Measurements from ENCODE around the gene HMGCS2. TPM values are rescaled to one million over a fixed set of nuclear protein-coding genes. Genes with fewer than 3 reads are reported as not detected.
A peak's percentile ranks its signal among the peaks of the same experiment; 100 is the strongest.
"Not testable (repeated sequence)": the region's sequence is repeated elsewhere in the genome, so short reads cannot be mapped to it uniquely, and the experiment has no call there.

Gene HMGCS2
- total and polyA plus RNA-seq, 7 donors: 0.10 to 55.2 (median 14.1) TPM

GRCh38 chr1:119711804-119712341 is 56.8 kb downstream of the HMGCS2 start, which contains the start of gene PHGDH:
Gene PHGDH, plus strand, starts transcription at chr1:119711934. Its CDS starts 89 bp downstream, at chr1:119712023.
- peak; percentile 63 to 74 for DNase-seq
- 1% methylated on average over 24 to 27 of the region's 27 CpGs for WGBS, 3 donors
- no peak within 1 kb of the TSS for H3K27ac ChIP-seq

GRCh38 chr1:119711356-119711803 is 57.3 kb downstream of the HMGCS2 start:
- Histone ChIP-seq H3K4me3 (peak overlapping the region; percentile 61), H3K4me1 (peaks cover 19% of the 10 kb centered on the region), H3K27me3 (ENCODE audit: insufficient read depth in 3 of 3, low read length in 2 of 3) (peaks cover 0 to 16% (median 2%) of the 10 kb centered on the region in 3 donors)
- H3K27ac ChIP-seq; H3K36me3 ChIP-seq (ENCODE audit: insufficient read depth in 1 of 2, low read depth in 1 of 2); H3K9me3 ChIP-seq; intact Hi-C loops (cut with DNase I); DNase-seq; ATAC-seq: not testable (repeated sequence)
- WGBS, 3 donors: 20 to 23% (median 20%) methylated on average over 8 of the region's 10 CpGs

More at GRCh38 chr1:119711804-119712341, 56.8 kb downstream of the HMGCS2 start, which contains the start of gene PHGDH:
- peak; percentile 46 to 71 (median 57) for ATAC-seq
- H3K4me1 ChIP-seq: peaks cover 19% of the 10 kb centered on the region
- TF ChIP-seq CTCF (IDR thresholded peaks at IDR 0.05): no peak
- H3K4me3 ChIP-seq: peak within 1 kb of the TSS; percentile 61
- intact Hi-C loops (cut with DNase I): no loop called here
- peaks cover 0 to 16% (median 2%) of the 10 kb centered on the region in 3 donors for H3K27me3 ChIP-seq (ENCODE audit: insufficient read depth in 3 of 3, low read length in 2 of 3)
- H3K9me3 ChIP-seq: no peaks in the 10 kb centered on the region
- no peaks in the 10 kb centered on the region for H3K36me3 ChIP-seq (ENCODE audit: insufficient read depth in 1 of 2, low read depth in 1 of 2)

- H3K27ac ChIP-seq; DNase-seq; H3K4me3 ChIP-seq; ATAC-seq; intact Hi-C loops (cut with DNase I); H3K27me3 ChIP-seq (ENCODE audit: insufficient read depth in 3 of 3, low read length in 2 of 3); H3K36me3 ChIP-seq (ENCODE audit: insufficient read depth in 1 of 2, low read depth in 1 of 2); H3K4me1 ChIP-seq; H3K9me3 ChIP-seq: not testable (repeated sequence)
- WGBS, 3 donors: 89 to 94% (median 91%) methylated on average over 5 to 6 of the region's 6 CpGs
These were observed 62.1 kb downstream of the HMGCS2 start for GRCh38 chr1:119706599-119706998.

GRCh38 chr1:119703666-119704450 is 64.8 kb downstream of the HMGCS2 start:
- 85 to 89% (median 89%) methylated on average over 6 of the region's 6 CpGs for WGBS, 3 donors
- intact Hi-C loops (cut with DNase I): no loop called here
- Histone ChIP-seq H3K4me1 (no peaks in the 10 kb centered on the region), H3K9me3 (peaks cover 3% of the 10 kb centered on the region), H3K27ac (no peak overlapping the region), H3K27me3 (ENCODE audit: insufficient read depth in 3 of 3, low read length in 2 of 3) (peaks cover 0 to 2% (median 0%) of the 10 kb centered on the region in 3 donors), H3K36me3 (ENCODE audit: insufficient read depth in 1 of 2, low read depth in 1 of 2) (no peaks in the 10 kb centered on the region), H3K4me3 (no peak overlapping the region)
- ATAC-seq: no peak
- no peak for TF ChIP-seq CTCF (IDR thresholded peaks at IDR 0.05)
- DNase-seq: no peak

GRCh38 chr1:119702384-119702783 is 66.3 kb downstream of the HMGCS2 start:
- no peaks in the 10 kb centered on the region for H3K36me3 ChIP-seq (ENCODE audit: insufficient read depth in 1 of 2, low read depth in 1 of 2)
- peaks cover 3% of the 10 kb centered on the region for H3K9me3 ChIP-seq
- H3K27me3 ChIP-seq (ENCODE audit: insufficient read depth in 3 of 3, low read length in 2 of 3): peaks cover 0 to 2% (median 0%) of the 10 kb centered on the region in 3 donors
- H3K4me3 ChIP-seq: no peak overlapping the region
- DNase-seq (no peak), ATAC-seq (no peak)
- H3K27ac ChIP-seq: no peak overlapping the region
- H3K4me1 ChIP-seq: no peaks in the 10 kb centered on the region
- WGBS, 3 donors: 58 to 61% (median 58%) methylated on average over 2 of the region's 2 CpGs
- no peak for TF ChIP-seq CTCF (IDR thresholded peaks at IDR 0.05)
- intact Hi-C loops (cut with DNase I): no loop called here

Data from psoas muscle (tissue), 8 donors.